ENCODE data around the gene AQP3. TPM values are rescaled to one million over a fixed set of nuclear protein-coding genes. Genes with fewer than 3 reads are reported as not detected.
A peak's percentile ranks its signal among the peaks of the same experiment; 100 is the strongest.

Gene AQP3
- total and polyA plus RNA-seq, 2 of the 13 experiments (the other 11 are each of a cell fraction or from before 2014, with no cell fraction given), result 1.4 to 5.5 TPM

- TF ChIP-seq, protein P1, sequence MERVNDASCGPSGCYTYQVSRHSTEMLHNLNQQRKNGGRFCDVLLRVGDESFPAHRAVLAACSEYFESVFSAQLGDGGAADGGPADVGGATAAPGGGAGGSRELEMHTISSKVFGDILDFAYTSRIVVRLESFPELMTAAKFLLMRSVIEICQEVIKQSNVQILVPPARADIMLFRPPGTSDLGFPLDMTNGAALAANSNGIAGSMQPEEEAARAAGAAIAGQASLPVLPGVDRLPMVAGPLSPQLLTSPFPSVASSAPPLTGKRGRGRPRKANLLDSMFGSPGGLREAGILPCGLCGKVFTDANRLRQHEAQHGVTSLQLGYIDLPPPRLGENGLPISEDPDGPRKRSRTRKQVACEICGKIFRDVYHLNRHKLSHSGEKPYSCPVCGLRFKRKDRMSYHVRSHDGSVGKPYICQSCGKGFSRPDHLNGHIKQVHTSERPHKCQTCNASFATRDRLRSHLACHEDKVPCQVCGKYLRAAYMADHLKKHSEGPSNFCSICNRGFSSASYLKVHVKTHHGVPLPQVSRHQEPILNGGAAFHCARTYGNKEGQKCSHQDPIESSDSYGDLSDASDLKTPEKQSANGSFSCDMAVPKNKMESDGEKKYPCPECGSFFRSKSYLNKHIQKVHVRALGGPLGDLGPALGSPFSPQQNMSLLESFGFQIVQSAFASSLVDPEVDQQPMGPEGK (CRISPR knock-in tag; IDR thresholded peaks at IDR 0.05), result peak; percentile 80
- TF ChIP-seq ZNF512B (CRISPR knock-in tag; IDR thresholded peaks at IDR 0.05; ENCODE audit: borderline replicate concordance) (no peak), ZNF501 (CRISPR knock-in tag; IDR thresholded peaks at IDR 0.05) (no peak), ZNF510 (CRISPR knock-in tag; IDR thresholded peaks at IDR 0.05; ENCODE audit: low read depth) (no peak), KLF13 (CRISPR knock-in tag; IDR thresholded peaks at IDR 0.05) (no peak), ZFP41 (CRISPR knock-in tag; IDR thresholded peaks at IDR 0.05; ENCODE audit: borderline replicate concordance) (no peak), PAXIP1 (CRISPR knock-in tag; conservative IDR thresholded peaks at IDR 0.05) (peak; percentile 36; the same call in 1 of the 2 replicates)
- TF ChIP-seq, protein P2, sequence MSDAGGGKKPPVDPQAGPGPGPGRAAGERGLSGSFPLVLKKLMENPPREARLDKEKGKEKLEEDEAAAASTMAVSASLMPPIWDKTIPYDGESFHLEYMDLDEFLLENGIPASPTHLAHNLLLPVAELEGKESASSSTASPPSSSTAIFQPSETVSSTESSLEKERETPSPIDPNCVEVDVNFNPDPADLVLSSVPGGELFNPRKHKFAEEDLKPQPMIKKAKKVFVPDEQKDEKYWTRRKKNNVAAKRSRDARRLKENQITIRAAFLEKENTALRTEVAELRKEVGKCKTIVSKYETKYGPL (CRISPR knock-in tag; IDR thresholded peaks at IDR 0.05), result no peak
- TF ChIP-seq, protein P3, sequence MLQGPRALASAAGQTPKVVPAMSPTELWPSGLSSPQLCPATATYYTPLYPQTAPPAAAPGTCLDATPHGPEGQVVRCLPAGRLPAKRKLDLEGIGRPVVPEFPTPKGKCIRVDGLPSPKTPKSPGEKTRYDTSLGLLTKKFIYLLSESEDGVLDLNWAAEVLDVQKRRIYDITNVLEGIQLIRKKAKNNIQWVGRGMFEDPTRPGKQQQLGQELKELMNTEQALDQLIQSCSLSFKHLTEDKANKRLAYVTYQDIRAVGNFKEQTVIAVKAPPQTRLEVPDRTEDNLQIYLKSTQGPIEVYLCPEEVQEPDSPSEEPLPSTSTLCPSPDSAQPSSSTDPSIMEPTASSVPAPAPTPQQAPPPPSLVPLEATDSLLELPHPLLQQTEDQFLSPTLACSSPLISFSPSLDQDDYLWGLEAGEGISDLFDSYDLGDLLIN (CRISPR knock-in tag; IDR thresholded peaks at IDR 0.05; ENCODE audit: borderline replicate concordance), result no peak
Measured at GRCh38 chr9:33446946-33447798, at the start of gene AQP3 (continued).

Data from HepG2 (cell line).